Gastrocnemius medialis (tissue), 4 donors: ENCODE data around the gene LPCAT2. TPM values are rescaled to one million over a fixed set of nuclear protein-coding genes. Genes with fewer than 3 reads are reported as not detected.

Source experiments
- ATAC-seq, 2 donors: fragments of 150-250 bp; one replicate each; pipeline ENCODE4 v1.9.1; 2016
- DNase-seq, 2 donors: peaks; one replicate each; pipeline ENCODE4 v3.0.0-alpha.2; 2019
- H3K27ac ChIP-seq, 4 donors: fragments of 200-600 bp; sonication (generic); 1 replicate in 1 of 4; 2 replicates in 3 of 4; pipeline ENCODE4 v1.5.1; 2016 to 2018; ENCODE audit warnings: mild to moderate bottlenecking in 2 of 4, moderate library complexity in 1 of 4
- H3K27me3 ChIP-seq, 3 donors: fragments of 200-600 bp; sonication (generic) in 2 of 3; 1 replicate in 1 of 3; 2 replicates in 2 of 3; pipeline versions ENCODE4 v1.5.1 to v1.6.0; 2016 to 2019; ENCODE audit warnings: mild to moderate bottlenecking in 1 of 3, moderate library complexity in 1 of 3
- H3K36me3 ChIP-seq, 2 donors: fragments of 200-600 bp; sonication (generic) in 1 of 2; one replicate each; pipeline ENCODE4 v1.5.1; 2017 to 2018
- H3K4me1 ChIP-seq, 2 donors: fragments of 200-600 bp; sonication (generic) in 1 of 2; one replicate each; pipeline ENCODE4 v1.5.1; 2016 to 2017; ENCODE audit warnings: mild to moderate bottlenecking in 2 of 2
- H3K4me3 ChIP-seq, 4 donors: fragments of 200-600 bp; sonication (generic) in 3 of 4; 1 replicate in 1 of 4; 2 replicates in 3 of 4; pipeline ENCODE4 v1.5.1; 2016 to 2019; ENCODE audit warnings: mild to moderate bottlenecking in 2 of 4
- H3K9me3 ChIP-seq, 3 donors: fragments of 200-600 bp; sonication (generic) in 2 of 3; 1 replicate in 1 of 3; 2 replicates in 2 of 3; pipeline ENCODE4 v1.5.1; 2016 to 2019
- POLR2A ChIP-seq, 2 donors: fragments of 450-650 bp; IDR thresholded peaks; one replicate each; pipeline ENCODE4 v1.6.1; 2017; ENCODE audit warnings: antibody characterized with exemption in 2 of 2, mild to moderate bottlenecking in 2 of 2, moderate library complexity in 2 of 2
- in situ Hi-C, 4 donors: fragments of 200-750 bp; cut with MboI; loops; one replicate each; pipeline versions ENCODE4 v1.15.0 to v1.8.0; 2017; ENCODE audit warnings: low sequenced_read_pairs in 4 of 4
- intact Hi-C: fragments of 100-400 bp; cut with DNase I; formaldehyde crosslinking; loops from one replicate; pipeline ENCODE4 v1.15.1; 2023; ENCODE audit warnings: low total_unique reads
- total RNA-seq, 4 donors: library from RNA; depleted of rRNA; stranded (reverse); fragments of >200 nt; gene quantifications; one replicate each; pipeline versions ENCODE4 v1.1.0 to v1.2.3, GENCODE V29; 2016
- TF ChIP-seq, protein P1 (sequence below), 5 experiments: fragments of 450-650 bp in 3 of 5; fragments of 200-600 bp in 2 of 5; sonication (generic) in 2 of 5; IDR thresholded peaks in 4 of 5; conservative IDR thresholded peaks in 1 of 5; 1 replicate in 4 of 5; 2 replicates in 1 of 5; pipeline ENCODE4 v1.5.1; 2016 to 2019; ENCODE audit warnings: antibody characterized with exemption in 5 of 5, mild to moderate bottlenecking in 3 of 5, moderate library complexity in 3 of 5

The LPCAT2 gene
- total RNA-seq, 4 donors from 2014 or later = 1.2 to 6.7 (median 4.7) TPM

DNA sequence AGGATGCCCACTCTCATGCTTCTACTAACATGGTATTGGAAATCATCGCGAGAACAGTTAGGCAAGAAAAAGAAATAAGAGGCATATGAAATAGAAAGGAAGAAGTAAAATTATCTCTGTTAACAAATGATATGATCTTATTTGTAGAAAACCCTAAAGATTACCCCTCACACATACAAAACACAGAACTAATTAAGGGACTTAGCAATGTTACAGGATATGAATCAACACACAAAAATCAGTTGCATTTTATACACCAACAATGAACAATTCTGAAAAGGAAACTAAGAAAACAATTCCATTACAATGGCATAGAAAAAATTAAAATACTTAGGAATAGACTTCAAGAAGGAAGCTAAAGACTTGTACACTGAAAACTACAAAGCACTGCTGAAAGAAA lies 54.9 kb downstream of the LPCAT2 start:
- intact Hi-C loops = no loop called here
- in situ Hi-C loops = no loop called here
- Histone ChIP-seq H3K4me3 (no peak overlapping the region), H3K36me3 (no peaks in the 10 kb centered on the region), H3K4me1 (peaks cover 0 to 4% of the 10 kb centered on the region in 2 donors), H3K27ac (no peak overlapping the region), H3K9me3 (no peaks in the 10 kb centered on the region), H3K27me3 (no peaks in the 10 kb centered on the region)
- ATAC-seq (no peak), DNase-seq (no peak)
- TF ChIP-seq, protein P1, sequence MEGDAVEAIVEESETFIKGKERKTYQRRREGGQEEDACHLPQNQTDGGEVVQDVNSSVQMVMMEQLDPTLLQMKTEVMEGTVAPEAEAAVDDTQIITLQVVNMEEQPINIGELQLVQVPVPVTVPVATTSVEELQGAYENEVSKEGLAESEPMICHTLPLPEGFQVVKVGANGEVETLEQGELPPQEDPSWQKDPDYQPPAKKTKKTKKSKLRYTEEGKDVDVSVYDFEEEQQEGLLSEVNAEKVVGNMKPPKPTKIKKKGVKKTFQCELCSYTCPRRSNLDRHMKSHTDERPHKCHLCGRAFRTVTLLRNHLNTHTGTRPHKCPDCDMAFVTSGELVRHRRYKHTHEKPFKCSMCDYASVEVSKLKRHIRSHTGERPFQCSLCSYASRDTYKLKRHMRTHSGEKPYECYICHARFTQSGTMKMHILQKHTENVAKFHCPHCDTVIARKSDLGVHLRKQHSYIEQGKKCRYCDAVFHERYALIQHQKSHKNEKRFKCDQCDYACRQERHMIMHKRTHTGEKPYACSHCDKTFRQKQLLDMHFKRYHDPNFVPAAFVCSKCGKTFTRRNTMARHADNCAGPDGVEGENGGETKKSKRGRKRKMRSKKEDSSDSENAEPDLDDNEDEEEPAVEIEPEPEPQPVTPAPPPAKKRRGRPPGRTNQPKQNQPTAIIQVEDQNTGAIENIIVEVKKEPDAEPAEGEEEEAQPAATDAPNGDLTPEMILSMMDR (IDR thresholded peaks at IDR 0.05 in 4 of 5, conservative IDR thresholded peaks at IDR 0.05 in 1 of 5) = no peak
- no peak for TF ChIP-seq POLR2A (IDR thresholded peaks at IDR 0.05)

GRCh38 chr16:55565086-55565485 lies 56.2 kb downstream of the LPCAT2 start:
- in situ Hi-C loops = no loop called here

GRCh38 chr16:55566432-55567175 lies 57.7 kb downstream of the LPCAT2 start, which contains the start of gene CAPNS2:
Gene CAPNS2, plus strand, starts transcription at chr16:55566684. Its CDS starts 73 bp downstream, at chr16:55566757.
- TF ChIP-seq, protein P1 (IDR thresholded peaks at IDR 0.05 in 4 of 5, conservative IDR thresholded peaks at IDR 0.05 in 1 of 5) = no peak
- no peak for TF ChIP-seq POLR2A (IDR thresholded peaks at IDR 0.05)
- Histone ChIP-seq H3K4me1 (peaks cover 0 to 4% of the 10 kb centered on the region in 2 donors), H3K4me3 (no peak within 1 kb of the TSS), H3K27me3 (no peaks in the 10 kb centered on the region), H3K36me3 (no peaks in the 10 kb centered on the region), H3K27ac (no peak within 1 kb of the TSS), H3K9me3 (no peaks in the 10 kb centered on the region)
- ATAC-seq = no peak
- intact Hi-C loops = no loop called here
- in situ Hi-C loops = no loop called here
- DNase-seq = no peak

More at GRCh38 chr16:55565086-55565485, 56.2 kb downstream of the LPCAT2 start:
- H3K4me1 ChIP-seq = peaks cover 0 to 4% of the 10 kb centered on the region in 2 donors
- intact Hi-C loops = no loop called here
- TF ChIP-seq POLR2A (IDR thresholded peaks at IDR 0.05) = no peak
- TF ChIP-seq, protein P1 (IDR thresholded peaks at IDR 0.05 in 4 of 5, conservative IDR thresholded peaks at IDR 0.05 in 1 of 5) = no peak
- no peaks in the 10 kb centered on the region for H3K36me3 ChIP-seq
- no peak overlapping the region for H3K4me3 ChIP-seq
- no peak overlapping the region for H3K27ac ChIP-seq
- no peaks in the 10 kb centered on the region for H3K27me3 ChIP-seq
- ATAC-seq = no peak
- no peak for DNase-seq
- no peaks in the 10 kb centered on the region for H3K9me3 ChIP-seq

GRCh38 chr16:55567382-55567781 lies 58.5 kb downstream of the LPCAT2 start:
- in situ Hi-C loops (no loop called here), intact Hi-C loops (no loop called here)
- Histone ChIP-seq H3K36me3 (no peaks in the 10 kb centered on the region), H3K9me3 (no peaks in the 10 kb centered on the region), H3K27ac (no peak overlapping the region), H3K4me3 (no peak overlapping the region), H3K4me1 (peaks cover 0 to 4% of the 10 kb centered on the region in 2 donors), H3K27me3 (no peaks in the 10 kb centered on the region)
- peak in 1 of 2 donors; percentile 12 for DNase-seq
- ATAC-seq = no peak
- no peak for TF ChIP-seq POLR2A (IDR thresholded peaks at IDR 0.05)
- TF ChIP-seq, protein P1 (IDR thresholded peaks at IDR 0.05 in 4 of 5, conservative IDR thresholded peaks at IDR 0.05 in 1 of 5) = no peak
